Hippocampal formation (tissue), 2 donors: ENCODE data around the gene OPN3.

Experiments used
- DNase-seq, 2 donors: peaks; one replicate each; lab custom pipeline; 2025; lab: John Stamatoyannopoulos, UW

OPN3 gene

GRCh38 chr1:241646201-241646600 is 6.0 kb upstream of the OPN3 start:
- no peak for DNase-seq

GRCh38 chr1:241645199-241645598 is 5.0 kb upstream of the OPN3 start:
- DNase-seq: no peak

GRCh38 chr1:241644259-241644658 is 4.1 kb upstream of the OPN3 start:
- DNase-seq: no peak

GRCh38 chr1:241642593-241642944 is 2.4 kb upstream of the OPN3 start:
- DNase-seq: no peak

- no peak for DNase-seq
Observed at GRCh38 chr1:241641773-241642592, 1.8 kb upstream of the OPN3 start.

GRCh38 chr1:241640867-241641622 is 876 bp upstream of the OPN3 start:
- no peak for DNase-seq

GRCh38 chr1:241639623-241640148 is 483 bp downstream of the OPN3 start:
- no peak for DNase-seq

- no peak for DNase-seq
Observed at GRCh38 chr1:241638909-241639622, 1.1 kb downstream of the OPN3 start.

GRCh38 chr1:241638099-241638682 is 2.0 kb downstream of the OPN3 start:
- no peak for DNase-seq

- DNase-seq: no peak
Observed at GRCh38 chr1:241637604-241638003, 2.6 kb downstream of the OPN3 start.

- DNase-seq: no peak
Observed at GRCh38 chr1:241637046-241637590, 3.1 kb downstream of the OPN3 start.

- no peak for DNase-seq
Observed at GRCh38 chr1:241636291-241636690, 3.9 kb downstream of the OPN3 start.

- no peak for DNase-seq
Observed at GRCh38 chr1:241635556-241636152, 4.5 kb downstream of the OPN3 start.

- DNase-seq: no peak
Observed at GRCh38 chr1:241632987-241633386, 7.2 kb downstream of the OPN3 start.

GRCh38 chr1:241631674-241632073 is 8.5 kb downstream of the OPN3 start:
- no peak for DNase-seq

- no peak for DNase-seq
Observed at GRCh38 chr1:241630899-241631298, 9.3 kb downstream of the OPN3 start.

GRCh38 chr1:241630476-241630875 is 9.7 kb downstream of the OPN3 start:
- no peak for DNase-seq

- no peak for DNase-seq
Observed at GRCh38 chr1:241630005-241630404, 10.2 kb downstream of the OPN3 start.

GRCh38 chr1:241627453-241628259 is 12.5 kb downstream of the OPN3 start:
- DNase-seq: peak in 1 of 2 donors; percentile 55

GRCh38 chr1:241624935-241625334 is 15.2 kb downstream of the OPN3 start:
- DNase-seq: no peak
